ACC112 (cell line): Measurements from ENCODE around the gene C16orf95.

ENCODE experiments used
- H2AFZ ChIP-seq: fragments of 200-600 bp; sonication (generic); one replicate; pipeline ENCODE4 v1.6.0; 2017; ENCODE audit warnings: antibody characterized with exemption, low read length; ENCODE audit not compliant: unreplicated experiment
- H3K27ac ChIP-seq: fragments of 200-600 bp; sonication (generic); 2 replicates; pipeline ENCODE4 v1.5.1; 2014; ENCODE audit warnings: low read depth, mild to moderate bottlenecking, antibody characterized with exemption, low read length, moderate library complexity
- H3K27me3 ChIP-seq: fragments of 200-600 bp; sonication (generic); 2 replicates; pipeline ENCODE4 v1.6.1; 2014; ENCODE audit warnings: mild to moderate bottlenecking, antibody characterized with exemption, low read length, moderate library complexity, mixed read lengths; ENCODE audit not compliant: insufficient read depth
- H3K36me3 ChIP-seq: fragments of 200-600 bp; sonication (generic); 2 replicates; pipeline ENCODE4 v1.6.1; 2016; ENCODE audit warnings: mild to moderate bottlenecking, antibody characterized with exemption, low read length, moderate library complexity, mixed read lengths; ENCODE audit not compliant: insufficient read depth
- H3K4me1 ChIP-seq: fragments of 200-600 bp; sonication (generic); one replicate; pipeline ENCODE4 v1.6.1; 2016; ENCODE audit warnings: low read length, mixed read lengths; ENCODE audit not compliant: insufficient read depth, unreplicated experiment, control insufficient read depth
- H3K4me3 ChIP-seq: fragments of 200-600 bp; sonication (generic); 2 replicates; pipeline ENCODE4 v1.5.1; 2014; ENCODE audit warnings: mild to moderate bottlenecking, low read depth, low read length
- H3K79me2 ChIP-seq: fragments of 200-600 bp; sonication (generic); one replicate; pipeline ENCODE4 v1.6.0; 2016; ENCODE audit warnings: low read length; ENCODE audit not compliant: control insufficient read depth, unreplicated experiment, insufficient read depth

C16orf95 gene

DNA sequence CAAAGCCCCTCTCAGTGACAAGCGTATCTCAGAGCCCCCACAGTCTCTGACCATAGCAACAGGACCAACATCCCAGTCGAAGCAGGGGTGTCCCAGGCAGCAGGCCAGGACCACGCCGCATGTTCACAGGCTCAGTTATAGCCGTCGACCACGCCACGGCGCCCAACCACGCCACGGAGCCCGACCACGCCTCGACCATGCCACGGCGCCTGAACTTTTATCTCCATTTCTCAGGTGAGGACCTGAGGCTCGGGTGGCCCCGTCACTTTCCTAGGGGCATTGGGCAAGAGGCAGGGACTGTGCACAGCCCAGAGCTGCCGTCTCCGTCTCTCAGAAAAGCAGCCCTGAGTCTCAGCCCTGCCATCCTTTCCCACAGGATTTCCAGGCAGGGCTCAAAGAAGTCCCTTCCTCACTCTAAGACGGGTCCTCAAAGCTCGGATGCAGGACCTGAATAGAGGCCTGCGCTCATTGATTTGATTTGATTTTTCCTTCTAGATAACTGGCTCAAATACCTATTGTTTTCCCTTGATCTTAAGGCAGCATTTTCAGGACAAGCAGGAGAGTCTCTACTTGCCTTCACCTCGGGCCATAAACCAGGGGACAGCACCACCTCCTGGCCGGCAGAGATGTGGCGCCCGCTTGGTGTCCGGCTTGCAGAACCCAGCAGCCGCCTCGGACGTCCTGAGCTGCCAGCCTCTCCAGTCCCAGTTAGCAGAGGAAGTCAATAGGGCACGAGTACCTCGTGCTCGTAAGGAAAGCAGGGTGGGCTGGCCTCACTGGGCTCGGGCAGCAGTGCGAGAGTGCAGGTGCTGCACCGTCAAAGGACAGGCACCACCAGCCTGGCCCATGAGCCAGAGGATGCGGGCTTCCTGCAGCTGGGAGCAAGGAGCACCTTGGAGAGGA is 38.8 kb downstream of the C16orf95 start:
- no peaks in the 10 kb centered on the region for H3K27me3 ChIP-seq
- no peaks in the 10 kb centered on the region for H3K4me1 ChIP-seq
- no peak overlapping the region for H3K4me3 ChIP-seq
- no peak overlapping the region for H3K27ac ChIP-seq
- H3K79me2 ChIP-seq = no peaks in the 10 kb centered on the region
- H3K36me3 ChIP-seq = no peaks in the 10 kb centered on the region
- no peak overlapping the region for H2AFZ ChIP-seq

DNA sequence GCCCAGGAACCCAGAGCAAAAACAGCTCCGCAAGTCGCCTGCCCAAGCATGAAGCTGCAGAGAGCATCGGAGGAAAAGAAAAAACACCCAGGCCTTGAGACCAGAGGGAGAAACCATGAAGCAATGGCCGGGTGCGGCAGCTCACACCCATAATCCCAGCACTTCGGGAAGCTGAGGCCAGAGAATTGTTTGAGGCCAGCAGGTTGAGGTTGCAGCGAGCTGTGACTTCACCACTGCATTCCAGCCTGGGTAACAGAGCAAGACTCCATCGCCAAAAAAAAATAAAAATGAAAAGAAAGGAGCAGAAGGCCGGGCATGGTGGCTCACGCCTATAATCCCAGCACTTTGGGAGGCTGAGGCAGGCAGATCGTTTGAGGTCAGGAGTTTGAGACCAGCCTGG is 40.3 kb downstream of the C16orf95 start:
- no peaks in the 10 kb centered on the region for H3K27me3 ChIP-seq
- H3K4me3 ChIP-seq = no peak overlapping the region
- H2AFZ ChIP-seq = no peak overlapping the region
- no peaks in the 10 kb centered on the region for H3K79me2 ChIP-seq
- H3K4me1 ChIP-seq = no peaks in the 10 kb centered on the region
- no peaks in the 10 kb centered on the region for H3K36me3 ChIP-seq
- H3K27ac ChIP-seq = no peak overlapping the region

GRCh38 chr16:87276091-87276701 is 41.0 kb downstream of the C16orf95 start:
- H3K4me1 ChIP-seq = no peaks in the 10 kb centered on the region
- H3K36me3 ChIP-seq = no peaks in the 10 kb centered on the region
- H3K27me3 ChIP-seq = no peaks in the 10 kb centered on the region
- H3K27ac ChIP-seq = no peak overlapping the region
- H3K4me3 ChIP-seq = no peak overlapping the region
- no peak overlapping the region for H2AFZ ChIP-seq
- H3K79me2 ChIP-seq = no peaks in the 10 kb centered on the region

DNA sequence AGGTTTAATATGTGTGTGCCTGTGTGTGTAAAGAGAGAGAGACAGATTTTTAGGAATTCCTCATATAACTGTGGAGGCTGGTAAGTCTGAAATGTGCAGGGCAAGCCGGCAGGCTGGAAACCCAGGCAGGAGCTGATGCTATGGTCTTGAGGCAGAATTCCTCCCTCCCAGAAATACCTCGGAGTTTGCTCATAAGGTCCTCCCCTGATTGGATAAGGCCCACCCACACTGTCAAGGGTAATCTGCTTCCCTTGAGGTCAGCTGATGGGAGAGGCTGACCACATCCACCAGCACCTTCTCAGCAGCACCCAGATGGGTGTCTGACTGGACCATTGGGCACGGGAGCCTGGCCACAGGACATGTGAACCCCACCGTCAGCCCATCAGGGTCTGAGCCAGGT is 42.4 kb downstream of the C16orf95 start:
- Histone ChIP-seq H2AFZ (no peak overlapping the region), H3K4me3 (no peak overlapping the region), H3K27me3 (no peaks in the 10 kb centered on the region), H3K79me2 (no peaks in the 10 kb centered on the region), H3K4me1 (no peaks in the 10 kb centered on the region), H3K36me3 (no peaks in the 10 kb centered on the region), H3K27ac (no peak overlapping the region)

DNA sequence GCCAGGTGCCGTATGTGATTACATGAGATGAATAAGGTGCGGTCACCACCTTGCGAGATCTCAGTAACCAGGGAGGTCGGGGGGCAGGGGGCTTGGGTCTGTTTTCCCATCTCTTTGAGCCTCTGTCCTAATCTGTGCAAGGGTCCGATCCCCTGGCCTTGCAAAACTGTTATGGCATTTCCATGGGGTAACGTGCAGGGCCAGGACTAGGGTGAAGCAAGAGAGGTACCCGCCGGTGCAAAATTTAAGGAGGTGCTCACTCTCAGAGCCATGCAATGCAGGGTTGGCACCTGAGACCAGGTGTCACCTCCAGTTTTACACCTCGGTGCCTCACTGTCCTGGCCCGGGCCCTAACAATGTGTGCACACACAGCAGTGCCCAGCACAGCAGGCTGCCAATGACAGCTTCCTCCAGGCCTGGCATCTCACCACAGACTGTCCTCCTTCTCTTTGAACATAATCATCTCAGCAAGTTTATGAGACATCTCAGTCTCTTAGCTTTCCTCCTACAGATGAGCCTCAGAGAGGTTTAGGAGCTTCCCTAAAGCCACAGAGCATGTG is 43.6 kb downstream of the C16orf95 start:
- no peaks in the 10 kb centered on the region for H3K36me3 ChIP-seq
- H3K4me1 ChIP-seq = no peaks in the 10 kb centered on the region
- H3K4me3 ChIP-seq = no peak overlapping the region
- no peak overlapping the region for H3K27ac ChIP-seq
- H2AFZ ChIP-seq = no peak overlapping the region
- no peaks in the 10 kb centered on the region for H3K79me2 ChIP-seq
- H3K27me3 ChIP-seq = no peaks in the 10 kb centered on the region

DNA sequence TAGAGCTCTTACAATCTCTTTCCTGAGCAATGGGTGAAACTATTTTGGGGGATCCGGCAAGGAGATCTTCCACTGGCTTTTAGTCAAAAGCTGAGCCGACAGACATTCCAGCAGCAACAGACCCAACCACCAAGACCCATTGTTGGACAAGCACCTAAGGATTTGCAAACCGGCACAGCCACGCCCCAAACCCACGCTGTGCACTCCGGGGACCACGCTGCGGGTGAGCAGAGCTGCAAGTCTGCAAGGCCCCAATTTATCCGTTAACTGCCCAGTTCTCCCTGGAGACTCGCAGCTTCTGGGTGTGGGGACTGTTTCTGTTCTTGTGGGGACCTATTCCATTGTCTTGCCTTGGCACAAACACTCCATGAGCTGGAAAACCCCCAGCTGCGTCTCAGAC is 45.9 kb downstream of the C16orf95 start:
- H3K27me3 ChIP-seq = no peaks in the 10 kb centered on the region
- H3K36me3 ChIP-seq = no peaks in the 10 kb centered on the region
- H3K27ac ChIP-seq = no peak overlapping the region
- H3K4me1 ChIP-seq = no peaks in the 10 kb centered on the region
- no peak overlapping the region for H2AFZ ChIP-seq
- H3K4me3 ChIP-seq = no peak overlapping the region
- H3K79me2 ChIP-seq = no peaks in the 10 kb centered on the region

GRCh38 chr16:87267566-87267965 is 49.6 kb downstream of the C16orf95 start:
- Histone ChIP-seq H3K36me3 (no peaks in the 10 kb centered on the region), H3K79me2 (no peaks in the 10 kb centered on the region), H3K4me1 (peaks cover 5% of the 10 kb centered on the region), H3K4me3 (no peak overlapping the region), H3K27ac (no peak overlapping the region), H2AFZ (no peak overlapping the region), H3K27me3 (no peaks in the 10 kb centered on the region)

DNA sequence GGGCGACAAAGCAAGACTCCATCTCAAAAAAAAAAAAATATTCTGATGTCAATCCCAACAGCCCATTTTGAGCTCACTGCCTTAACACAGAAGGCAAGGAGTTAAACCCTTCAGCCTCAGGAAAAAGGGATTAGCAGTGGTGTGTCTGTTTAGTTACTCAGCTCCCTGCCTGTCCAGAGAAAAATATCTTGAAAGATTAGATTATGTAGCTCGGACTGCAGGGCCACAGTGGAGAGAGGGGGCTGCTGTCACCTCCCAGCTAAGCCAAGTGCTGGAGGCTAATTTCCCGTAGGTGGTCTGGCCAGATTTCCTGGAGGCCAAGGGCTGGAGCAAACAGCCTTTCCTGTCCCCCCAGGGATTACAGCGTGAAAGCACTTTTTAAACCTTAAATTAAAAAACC is 50.3 kb downstream of the C16orf95 start:
- peaks cover 5% of the 10 kb centered on the region for H3K4me1 ChIP-seq
- H3K4me3 ChIP-seq = no peak overlapping the region
- no peak overlapping the region for H2AFZ ChIP-seq
- no peaks in the 10 kb centered on the region for H3K36me3 ChIP-seq
- no peaks in the 10 kb centered on the region for H3K79me2 ChIP-seq
- H3K27ac ChIP-seq = no peak overlapping the region
- H3K27me3 ChIP-seq = no peaks in the 10 kb centered on the region

- Histone ChIP-seq H3K27ac (no peak overlapping the region), H3K79me2 (no peaks in the 10 kb centered on the region), H2AFZ (no peak overlapping the region), H3K4me1 (peaks cover 5% of the 10 kb centered on the region), H3K27me3 (no peaks in the 10 kb centered on the region), H3K36me3 (no peaks in the 10 kb centered on the region), H3K4me3 (no peak overlapping the region)
Observed at GRCh38 chr16:87265261-87265660, 51.9 kb downstream of the C16orf95 start.

DNA sequence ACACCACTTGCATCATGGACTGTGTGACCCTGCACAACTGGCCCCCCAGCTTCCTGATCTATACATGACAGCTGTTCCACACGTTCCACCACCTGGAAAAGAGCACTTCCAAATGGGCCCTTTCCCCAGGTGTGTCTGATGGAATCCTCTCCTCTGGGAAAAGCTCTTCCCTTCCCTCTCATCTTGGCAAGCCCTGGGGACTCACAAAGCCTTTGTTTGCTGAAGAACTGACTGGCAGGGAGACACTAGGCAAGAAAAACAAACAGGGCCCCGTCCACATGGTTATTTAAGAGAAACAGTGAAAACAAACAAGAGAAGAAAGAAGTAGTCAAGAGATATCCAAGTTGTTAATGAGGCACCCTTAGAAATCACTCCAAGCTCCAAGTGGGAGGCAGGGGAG is 52.6 kb downstream of the C16orf95 start:
- Histone ChIP-seq H3K27me3 (no peaks in the 10 kb centered on the region), H3K79me2 (no peaks in the 10 kb centered on the region), H3K4me3 (no peak overlapping the region), H2AFZ (peak overlapping the region; percentile 68), H3K4me1 (peaks cover 5% of the 10 kb centered on the region), H3K27ac (no peak overlapping the region), H3K36me3 (no peaks in the 10 kb centered on the region)
